PC-3 (cell line): ENCODE results near the gene TLR1. TPM values are rescaled to one million over a fixed set of nuclear protein-coding genes. Genes with fewer than 3 reads are reported as not detected.

Experiments
- ATAC-seq: fragments of 200-7000 bp; cut with Tn5 transposase; 2 replicates; pipeline ENCODE4 v1.9.1; 2020; ENCODE audit warnings: mild to moderate bottlenecking, moderate library complexity
- BruUV-seq: library from RNA; stranded (reverse); fragments of 400-500 nt; replicated peaks from 2 replicates; lab custom pipeline; 2021; lab: Mats Ljungman, UMichigan
- CTCF ChIA-PET: fragments of 300-600 bp; sonication (Branson Sonifier 250); formaldehyde crosslinking; loops from one replicate; lab custom pipeline; 2022; ENCODE audit warnings: antibody characterized with exemption; lab: Charles Lee
- POLR2A ChIA-PET: fragments of 300-600 bp; sonication (Branson Sonifier 250); formaldehyde crosslinking; loops from one replicate; lab custom pipeline; 2022; ENCODE audit warnings: antibody characterized with exemption; ENCODE audit not compliant: unreplicated experiment; lab: Charles Lee
- DNase-seq: peaks from one replicate; pipeline ENCODE4 v3.0.0-alpha.2; 2015
- H2AFZ ChIP-seq: fragments of 300-600 bp; sonication (generic); 2 replicates; pipeline ENCODE4 v1.6.0; 2016; ENCODE audit warnings: antibody characterized with exemption, low read length
- H3F3A ChIP-seq: fragments of 300-600 bp; sonication (generic); one replicate; pipeline ENCODE4 v1.6.0; 2017; ENCODE audit warnings: antibody characterized with exemption, low read length, control low read depth, mild to moderate bottlenecking; ENCODE audit not compliant: unreplicated experiment
- H3K27ac ChIP-seq: fragments of 300-600 bp; sonication (generic); 2 replicates; pipeline ENCODE4 v1.5.1; 2016; ENCODE audit warnings: mild to moderate bottlenecking, low read length
- H3K27me3 ChIP-seq: fragments of 300-600 bp; sonication (generic); 2 replicates; pipeline ENCODE4 v1.6.1; 2016; ENCODE audit warnings: low read length, mixed read lengths
- H3K36me3 ChIP-seq: fragments of 300-600 bp; sonication (generic); 2 replicates; pipeline ENCODE4 v1.6.1; 2016; ENCODE audit warnings: low read depth, mixed run types, low read length, mixed read lengths
- H3K4me1 ChIP-seq: fragments of 300-600 bp; sonication (generic); 2 replicates; pipeline ENCODE4 v1.5.1; 2016; ENCODE audit warnings: low read length; ENCODE audit not compliant: insufficient read depth
- H3K4me2 ChIP-seq: fragments of 300-600 bp; sonication (generic); 2 replicates; pipeline ENCODE4 v1.6.0; 2016; ENCODE audit warnings: low read length
- H3K4me3 ChIP-seq: fragments of 300-600 bp; sonication (generic); 2 replicates; pipeline ENCODE4 v1.5.1; 2016; ENCODE audit warnings: mild to moderate bottlenecking, low read length, mixed read lengths
- H3K79me2 ChIP-seq: fragments of 300-600 bp; sonication (generic); 2 replicates; pipeline ENCODE4 v1.6.1; 2017; ENCODE audit warnings: low read length, mixed read lengths
- H3K9ac ChIP-seq: fragments of 300-600 bp; sonication (generic); 2 replicates; pipeline ENCODE4 v1.6.0; 2016; ENCODE audit warnings: mild to moderate bottlenecking, low read length
- H3K9me2 ChIP-seq: fragments of 300-600 bp; sonication (generic); replicated peaks from 2 replicates; pipeline ENCODE4 v1.6.1; 2016; ENCODE audit warnings: mixed run types, low read length, mixed read lengths
- H3K9me3 ChIP-seq: fragments of 300-600 bp; sonication (generic); 2 replicates; pipeline ENCODE4 v1.6.1; 2016; ENCODE audit warnings: low read length, mixed read lengths
- H4K20me1 ChIP-seq: fragments of 300-600 bp; sonication (generic); 2 replicates; pipeline ENCODE4 v1.6.1; 2016; ENCODE audit warnings: low read length, mixed read lengths
- CTCF ChIP-seq: fragments of 300-600 bp; sonication (generic); conservative IDR thresholded peaks from 2 replicates; pipeline ENCODE4 v1.5.1; 2017; ENCODE audit warnings: antibody characterized with exemption, low read depth, mild to moderate bottlenecking, low read length
- EZH2 ChIP-seq: fragments of 300-600 bp; sonication (generic); IDR thresholded peaks from one replicate; pipeline ENCODE4 v1.6.1; 2017; ENCODE audit warnings: antibody characterized with exemption, mild to moderate bottlenecking, low read length; ENCODE audit not compliant: unreplicated experiment
- EZH2phosphoT487 ChIP-seq: fragments of 300-600 bp; sonication (generic); IDR thresholded peaks from 2 replicates; pipeline ENCODE4 v1.6.1; 2018; ENCODE audit warnings: mild to moderate bottlenecking, antibody characterized with exemption, low read length, borderline replicate concordance
- intact Hi-C: fragments of 100-400 bp; cut with micrococcal nuclease; formaldehyde crosslinking; loops from 2 replicates; pipeline ENCODE4 v1.9.0; 2023
- total RNA-seq: library from RNA; depleted of rRNA; stranded (reverse); fragments of >200 nt; gene quantifications from 2 replicates; pipeline ENCODE4 v1.2.3, GENCODE V29; 2014; rRNA removed

TLR1 gene
- total RNA-seq, 1 experiment from 2014 or later, result 0.47 TPM

GRCh38 chr4:38751341-38752010 lies 53.1 kb downstream of the TLR1 start:
- no peak overlapping the region for H3K4me2 ChIP-seq
- H2AFZ ChIP-seq, result no peak overlapping the region
- H3K9me3 ChIP-seq, result no peaks in the 10 kb centered on the region
- H4K20me1 ChIP-seq, result no peaks in the 10 kb centered on the region
- ChIA-PET CTCF (no interaction called here), POLR2A (no interaction called here)
- H3K27ac ChIP-seq, result no peak overlapping the region
- no peaks in the 10 kb centered on the region for H3K4me1 ChIP-seq
- no peaks in the 10 kb centered on the region for H3F3A ChIP-seq
- H3K9ac ChIP-seq, result no peak overlapping the region
- H3K27me3 ChIP-seq, result no peaks in the 10 kb centered on the region
- no peak overlapping the region for H3K4me3 ChIP-seq
- H3K36me3 ChIP-seq, result no peaks in the 10 kb centered on the region
- TF ChIP-seq CTCF (no peak), EZH2 (no peak), EZH2phosphoT487 (no peak)
- intact Hi-C loops, result no loop called here
- no peaks in the 10 kb centered on the region for H3K79me2 ChIP-seq
- H3K9me2 ChIP-seq, result no peaks in the 10 kb centered on the region
- ATAC-seq (no peak), DNase-seq (no peak)
- BruUV-seq, result no TSS peak

GRCh38 chr4:38749336-38749735 lies 55.3 kb downstream of the TLR1 start:
- Histone ChIP-seq H3F3A (no peaks in the 10 kb centered on the region), H3K27me3 (no peaks in the 10 kb centered on the region), H3K4me3 (no peak overlapping the region), H3K9me3 (no peaks in the 10 kb centered on the region), H3K9me2 (no peaks in the 10 kb centered on the region), H3K9ac (no peak overlapping the region), H3K4me1 (no peaks in the 10 kb centered on the region), H3K36me3 (no peaks in the 10 kb centered on the region), H3K79me2 (no peaks in the 10 kb centered on the region), H2AFZ (no peak overlapping the region), H3K4me2 (no peak overlapping the region), H4K20me1 (no peaks in the 10 kb centered on the region), H3K27ac (no peak overlapping the region)
- TF ChIP-seq EZH2 (no peak), CTCF (no peak), EZH2phosphoT487 (no peak)
- CTCF ChIA-PET, result no interaction called here
- DNase-seq (no peak), ATAC-seq (no peak)
- intact Hi-C loops, result no loop called here
- POLR2A ChIA-PET, result no interaction called here
- BruUV-seq, result no TSS peak

- ChIA-PET POLR2A (no interaction called here), CTCF (no interaction called here)
- BruUV-seq, result no TSS peak
- no peak overlapping the region for H3K4me3 ChIP-seq
- H4K20me1 ChIP-seq, result no peaks in the 10 kb centered on the region
- H3K27me3 ChIP-seq, result no peaks in the 10 kb centered on the region
- H2AFZ ChIP-seq, result no peak overlapping the region
- intact Hi-C loops, result no loop called here
- DNase-seq (no peak), ATAC-seq (no peak)
- H3K4me1 ChIP-seq, result no peaks in the 10 kb centered on the region
- H3K9ac ChIP-seq, result no peak overlapping the region
- no peaks in the 10 kb centered on the region for H3K79me2 ChIP-seq
- H3K9me3 ChIP-seq, result no peaks in the 10 kb centered on the region
- no peak overlapping the region for H3K27ac ChIP-seq
- H3K36me3 ChIP-seq, result no peaks in the 10 kb centered on the region
- TF ChIP-seq CTCF, result no peak
- H3F3A ChIP-seq, result no peaks in the 10 kb centered on the region
- no peak overlapping the region for H3K4me2 ChIP-seq
- H3K9me2 ChIP-seq, result no peaks in the 10 kb centered on the region
Measured at GRCh38 chr4:38747629-38748028, 57.0 kb downstream of the TLR1 start.

Other genes starting within 250 kb of the TLR1 start
- 12.4 and 14.6 TPM in 2 replicates for gene KLF3, start 140.6 kb downstream of the TLR1 start, total RNA-seq
- gene TLR10, start 21.8 kb downstream of the TLR1 start, total RNA-seq, result not detected in 2 replicates
- 0.92 and 1.2 TPM in 2 replicates for gene TLR6, start 52.0 kb upstream of the TLR1 start, total RNA-seq
- 21.5 and 25.0 TPM in 2 replicates for gene FAM114A1, start 63.0 kb upstream of the TLR1 start, total RNA-seq
- 32.1 and 41.5 TPM in 2 replicates for gene TMEM156, start 227.6 kb upstream of the TLR1 start, total RNA-seq